ENCODE data around the gene MAPK9.

DNA sequence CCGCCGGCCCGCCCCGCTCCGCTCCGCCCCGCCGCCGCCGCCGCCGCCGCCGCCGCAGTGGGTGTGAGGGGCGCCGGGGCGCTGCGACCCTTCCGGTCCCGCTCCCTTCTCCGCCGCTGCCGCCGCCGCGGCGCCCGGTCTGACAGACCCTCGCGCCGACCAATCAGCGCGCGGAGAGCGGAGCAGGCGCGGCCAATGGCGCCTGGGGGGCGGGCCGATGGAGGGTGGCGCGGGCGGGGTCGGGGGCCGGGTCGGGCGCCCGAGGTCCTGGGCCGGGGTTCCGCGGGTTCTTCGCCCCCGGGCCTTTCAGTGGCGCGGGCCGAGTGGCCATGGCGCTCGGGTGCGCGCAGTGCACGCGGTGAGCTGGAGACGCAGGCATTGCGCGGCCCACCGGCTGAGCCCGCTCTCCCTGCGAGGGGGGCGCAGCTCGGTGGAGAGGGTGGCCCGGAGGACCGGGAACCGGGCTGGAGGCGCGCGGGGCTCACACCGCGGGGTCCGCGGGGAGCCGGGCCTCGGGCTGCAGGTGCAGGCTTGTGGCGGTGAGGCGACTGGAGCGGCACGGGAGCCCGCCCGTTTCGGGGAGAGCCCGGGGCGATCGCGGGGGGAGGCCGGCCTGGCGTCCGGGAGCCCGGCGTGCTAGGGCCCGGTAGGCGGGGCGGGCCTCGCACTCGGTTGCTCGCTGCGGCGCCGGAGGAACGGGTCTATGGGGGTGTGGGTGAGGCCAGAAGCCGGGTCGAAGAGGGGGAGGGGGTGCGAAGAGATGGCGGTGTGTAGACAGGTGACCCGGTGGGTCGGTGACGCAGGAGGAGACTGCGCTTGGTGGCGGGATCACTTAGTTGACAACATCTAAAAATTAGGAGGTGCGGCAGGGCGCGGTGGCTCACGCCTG, at the start of gene MAPK9:
- no peak for TF ChIP-seq POLR2AphosphoS5 (IDR thresholded peaks at IDR 0.05; ENCODE audit: low read depth, low read length)
- TF ChIP-seq POLR2A (IDR thresholded peaks at IDR 0.05; ENCODE audit: low read depth, low read length): no peak
- TF ChIP-seq TAF1 (IDR thresholded peaks at IDR 0.05; ENCODE audit: low read depth, low read length): no peak
- TF ChIP-seq SPI1 (IDR thresholded peaks at IDR 0.05; ENCODE audit: low read depth, low read length): no peak
- TF ChIP-seq PAX5 (IDR thresholded peaks at IDR 0.05; ENCODE audit: insufficient read depth, low read length, severe bottlenecking): no peak
- no peak for TF ChIP-seq POU2F2 (IDR thresholded peaks at IDR 0.05; ENCODE audit: low read depth, low read length)

Measured in GM12891 (cell line).